Colonic mucosa (tissue), 4 donors: ENCODE results near the gene AMPD1. TPM values are rescaled to one million over a fixed set of nuclear protein-coding genes. Genes with fewer than 3 reads are reported as not detected.

ENCODE experiments used
- DNase-seq: peaks from one replicate; pipeline ENCODE4 v3.0.0-alpha.2; 2020
- H3K27ac ChIP-seq: fragments of 200-600 bp; one replicate; pipeline ENCODE4 v1.8.0; 2021
- H3K27me3 ChIP-seq: fragments of 200-600 bp; one replicate; pipeline ENCODE4 v1.8.0; 2021
- H3K36me3 ChIP-seq: fragments of 200-600 bp; one replicate; pipeline ENCODE4 v1.8.0; 2021
- H3K4me1 ChIP-seq: fragments of 200-600 bp; one replicate; pipeline ENCODE4 v1.8.0; 2021; ENCODE audit warnings: mild to moderate bottlenecking
- H3K4me3 ChIP-seq: fragments of 200-600 bp; one replicate; pipeline ENCODE4 v1.8.0; 2021
- H3K9ac ChIP-seq, 2 donors: one replicate each; pipeline ENCODE4 v1.7.0; 2013; ENCODE audit warnings: control low read depth in 2 of 2, low read depth in 2 of 2, low read length in 2 of 2
- H3K9me3 ChIP-seq: fragments of 200-600 bp; one replicate; pipeline ENCODE4 v1.8.0; 2021
- intact Hi-C: fragments of 100-400 bp; cut with DNase I; formaldehyde crosslinking; loops from one replicate; pipeline ENCODE4 v1.14.1; 2022
- total RNA-seq, 2 donors: library from RNA; stranded (reverse); fragmentation: NEBNext Ultra II Directional in 1 of 2; extraction: Animal tissue kit (Norgen Biotek cat#: 25700) in 1 of 2; gene quantifications; one replicate each; pipeline ENCODE4 v1.2.1, GENCODE V29; 2021
- TF ChIP-seq, protein P1 (sequence below): fragments of 200-600 bp; IDR thresholded peaks from one replicate; pipeline ENCODE4 v1.8.0; 2022; ENCODE audit warnings: antibody characterized with exemption, mild to moderate bottlenecking
- donor health status: healthy.
- donor health status: DM: no; HTN: no; CAD: no.
- donor health status: DM: no; HTN: no; CAD: no.

The AMPD1 gene
- total RNA-seq, 2 donors from 2014 or later: 0.50 to 1.4 TPM

DNA sequence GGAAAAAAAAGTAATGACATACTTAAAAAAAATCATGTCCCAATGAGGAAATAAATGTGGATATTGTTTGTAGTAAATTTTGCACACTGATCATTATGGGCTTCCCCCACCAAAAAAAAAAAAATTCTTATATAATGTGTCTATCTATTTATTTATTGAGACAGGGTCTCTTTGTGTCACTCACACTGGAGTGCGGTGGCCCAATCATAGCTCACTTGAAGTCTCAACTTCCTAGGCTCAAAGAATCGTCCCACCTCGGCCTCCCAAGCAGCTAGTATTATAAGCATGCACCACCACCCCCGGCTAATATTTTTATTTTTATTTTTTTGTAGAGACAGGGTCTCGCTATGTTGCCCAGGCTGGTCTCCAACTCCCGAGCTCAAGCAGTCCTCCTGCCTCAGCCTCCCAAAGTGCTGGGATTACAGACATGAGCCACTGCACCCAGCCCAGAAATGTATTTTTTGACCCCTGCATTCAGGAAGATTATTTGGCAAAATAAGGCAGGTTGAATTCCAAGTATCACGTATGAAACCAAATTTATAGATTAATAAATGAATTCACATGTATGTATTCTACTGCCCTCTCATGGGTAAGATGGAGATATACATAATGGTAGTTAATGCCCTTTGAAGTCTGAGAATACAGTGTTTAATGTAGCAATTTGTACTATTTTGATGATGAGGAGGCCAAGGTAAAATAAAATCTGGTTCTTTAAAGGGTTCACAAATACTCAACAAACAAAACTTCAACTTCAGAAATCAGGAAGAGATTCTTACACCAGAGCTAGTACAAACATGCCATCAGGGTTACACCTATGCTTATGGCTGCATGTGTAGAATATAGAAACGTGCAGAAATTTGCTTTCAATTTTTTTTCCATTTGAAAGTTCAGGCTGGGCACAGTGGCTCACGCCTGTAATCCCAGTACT is 24.1 kb downstream of the AMPD1 start:
- TF ChIP-seq, protein P1, sequence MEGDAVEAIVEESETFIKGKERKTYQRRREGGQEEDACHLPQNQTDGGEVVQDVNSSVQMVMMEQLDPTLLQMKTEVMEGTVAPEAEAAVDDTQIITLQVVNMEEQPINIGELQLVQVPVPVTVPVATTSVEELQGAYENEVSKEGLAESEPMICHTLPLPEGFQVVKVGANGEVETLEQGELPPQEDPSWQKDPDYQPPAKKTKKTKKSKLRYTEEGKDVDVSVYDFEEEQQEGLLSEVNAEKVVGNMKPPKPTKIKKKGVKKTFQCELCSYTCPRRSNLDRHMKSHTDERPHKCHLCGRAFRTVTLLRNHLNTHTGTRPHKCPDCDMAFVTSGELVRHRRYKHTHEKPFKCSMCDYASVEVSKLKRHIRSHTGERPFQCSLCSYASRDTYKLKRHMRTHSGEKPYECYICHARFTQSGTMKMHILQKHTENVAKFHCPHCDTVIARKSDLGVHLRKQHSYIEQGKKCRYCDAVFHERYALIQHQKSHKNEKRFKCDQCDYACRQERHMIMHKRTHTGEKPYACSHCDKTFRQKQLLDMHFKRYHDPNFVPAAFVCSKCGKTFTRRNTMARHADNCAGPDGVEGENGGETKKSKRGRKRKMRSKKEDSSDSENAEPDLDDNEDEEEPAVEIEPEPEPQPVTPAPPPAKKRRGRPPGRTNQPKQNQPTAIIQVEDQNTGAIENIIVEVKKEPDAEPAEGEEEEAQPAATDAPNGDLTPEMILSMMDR: no peak
- H3K27ac ChIP-seq: no peak overlapping the region
- H3K9ac ChIP-seq: no peak overlapping the region
- no peaks in the 10 kb centered on the region for H3K4me1 ChIP-seq
- H3K27me3 ChIP-seq: no peaks in the 10 kb centered on the region
- H3K36me3 ChIP-seq: no peaks in the 10 kb centered on the region
- H3K9me3 ChIP-seq: no peaks in the 10 kb centered on the region
- intact Hi-C loops: loop anchor here (5.0 kb wide), 1 partner anchor 324 kb away; no protein-coding TSS in a partner anchor
- H3K4me3 ChIP-seq: no peak overlapping the region
- no peak for DNase-seq

DNA sequence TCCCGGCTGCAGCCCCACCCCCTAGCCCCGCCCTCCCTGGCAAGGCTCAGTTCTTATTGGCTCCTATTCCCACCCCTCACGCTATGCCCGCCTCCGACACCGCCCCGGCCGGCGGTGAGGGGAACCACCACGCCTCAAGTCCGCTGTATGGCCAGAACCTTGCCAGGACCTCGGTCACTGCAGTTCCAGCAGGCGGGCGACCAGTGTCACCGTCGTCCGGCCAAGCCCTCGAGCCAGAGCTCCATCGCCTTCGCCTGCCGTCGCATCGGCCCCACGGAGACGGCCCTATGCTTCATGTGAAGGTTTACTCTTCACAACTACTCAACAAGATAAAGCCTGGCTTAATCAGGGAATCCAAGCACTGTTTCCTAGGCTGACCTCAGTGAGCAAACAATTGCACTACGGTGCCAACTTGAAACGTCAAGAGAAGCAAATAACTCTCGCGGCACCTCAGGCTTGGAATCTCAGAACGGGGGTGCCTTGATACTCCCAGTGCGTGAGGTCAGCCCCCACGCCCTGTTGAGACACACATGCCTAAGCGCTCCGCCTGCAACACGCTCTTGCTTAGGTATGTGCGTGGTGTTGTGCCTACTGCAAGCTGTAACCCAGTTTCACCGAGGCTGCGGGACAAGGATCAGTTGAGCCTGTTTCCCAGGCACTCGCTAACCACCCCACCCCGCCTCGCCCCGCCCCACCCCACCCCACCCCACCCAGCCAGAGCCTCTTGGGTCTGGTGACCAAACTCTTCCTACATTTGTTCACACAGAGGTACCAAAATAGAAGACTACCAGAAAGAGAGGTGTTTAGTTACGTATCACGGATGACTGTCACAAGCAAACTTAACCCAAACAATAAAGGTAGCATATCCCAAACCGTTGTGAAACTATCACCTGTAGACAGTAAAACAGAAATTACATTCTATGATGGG is 25.0 kb downstream of the AMPD1 start:
- intact Hi-C loops: loop anchor here (5.0 kb wide), 1 partner anchor 323 kb away; no protein-coding TSS in a partner anchor
- H3K36me3 ChIP-seq: no peaks in the 10 kb centered on the region
- H3K4me1 ChIP-seq: no peaks in the 10 kb centered on the region
- TF ChIP-seq, protein P1: no peak
- DNase-seq: peak; percentile 98
- no peaks in the 10 kb centered on the region for H3K27me3 ChIP-seq
- H3K9me3 ChIP-seq: no peaks in the 10 kb centered on the region
- H3K4me3 ChIP-seq: peak overlapping the region; percentile 86
- H3K27ac ChIP-seq: peak overlapping the region; percentile 35
- H3K9ac ChIP-seq: peak overlapping the region; percentile 58 to 80

DNA sequence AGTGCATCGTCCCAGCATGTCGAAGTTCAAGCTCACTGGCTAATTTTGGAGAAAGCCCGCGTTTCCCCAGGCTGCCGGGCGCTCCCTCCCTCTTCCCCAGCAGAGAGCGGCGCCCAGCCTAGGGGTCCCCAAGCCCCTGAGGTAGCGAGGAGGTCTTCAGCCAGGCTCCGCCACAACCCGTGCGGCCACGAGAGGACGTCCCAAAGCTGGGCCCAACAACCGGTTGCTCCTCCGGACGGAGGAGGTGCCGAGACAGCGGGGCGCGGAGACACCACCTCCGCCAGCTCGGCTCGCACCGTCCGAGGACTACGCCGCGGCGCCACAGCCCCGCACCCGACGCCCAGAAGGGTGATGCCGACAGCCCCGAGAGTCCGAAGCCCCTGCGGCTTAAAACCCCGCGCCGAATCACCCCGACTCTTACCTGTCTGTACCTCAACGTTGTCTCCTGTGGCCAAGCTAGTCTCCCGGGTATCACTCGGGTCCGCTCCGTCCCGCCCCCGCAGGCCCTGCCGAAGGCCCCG is 25.7 kb downstream of the AMPD1 start, which contains the start of gene DENND2C:
TSS of gene DENND2C (minus strand) at position 488 of the 521 bp plus-strand sequence. CDS start 44,065 bp downstream, outside the sequence.
- no peak for DNase-seq
- H3K27ac ChIP-seq: peak within 1 kb of the TSS; percentile 35
- no peaks in the 10 kb centered on the region for H3K9me3 ChIP-seq
- H3K9ac ChIP-seq: peak within 1 kb of the TSS; percentile 63 to 83
- intact Hi-C loops: loop anchor here (5.0 kb wide), 1 partner anchor 322 kb away; no protein-coding TSS in a partner anchor
- H3K4me1 ChIP-seq: no peaks in the 10 kb centered on the region
- H3K36me3 ChIP-seq: no peaks in the 10 kb centered on the region
- no peaks in the 10 kb centered on the region for H3K27me3 ChIP-seq
- peak within 1 kb of the TSS; percentile 86 for H3K4me3 ChIP-seq
- TF ChIP-seq, protein P1: no peak

DNA sequence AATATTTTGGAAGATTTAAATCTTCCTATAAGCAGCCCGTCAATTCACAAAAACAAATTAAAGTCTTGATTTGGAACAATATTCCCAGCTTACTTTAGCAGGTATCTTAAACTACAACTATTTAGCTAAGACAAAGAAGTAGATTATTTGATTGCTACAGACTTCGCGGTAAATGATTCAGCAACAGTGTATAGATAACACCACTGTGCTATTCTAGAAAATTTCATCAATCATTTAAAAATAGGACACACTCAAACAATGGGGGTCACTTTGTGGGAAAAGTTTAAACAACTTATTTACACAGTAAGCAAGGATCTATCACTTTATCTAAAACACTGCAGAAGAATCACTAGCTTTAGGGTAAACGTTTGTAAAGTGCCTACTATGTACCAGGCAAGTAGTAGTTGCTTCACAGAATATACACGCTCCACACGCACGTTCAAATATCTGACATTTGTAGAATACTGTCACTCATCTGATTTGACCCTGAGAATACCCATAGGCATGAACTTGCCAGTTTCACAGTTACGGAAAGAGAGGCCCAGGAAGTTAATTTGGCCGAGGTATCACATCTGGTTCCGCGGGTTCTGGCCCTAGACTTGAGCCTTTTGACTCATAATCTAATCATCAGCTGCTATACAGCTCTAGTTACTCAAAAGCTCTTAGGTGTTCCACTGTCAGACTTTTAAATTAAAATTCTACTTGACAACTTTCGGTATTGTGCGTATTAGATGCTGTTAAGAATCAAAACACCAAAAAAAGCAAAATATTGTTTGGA is 26.4 kb downstream of the AMPD1 start:
- Histone ChIP-seq H3K27me3 (no peaks in the 10 kb centered on the region), H3K4me1 (no peaks in the 10 kb centered on the region), H3K4me3 (peak overlapping the region; percentile 86), H3K9me3 (no peaks in the 10 kb centered on the region), H3K36me3 (no peaks in the 10 kb centered on the region), H3K27ac (no peak overlapping the region), H3K9ac (peak overlapping the region; percentile 63 to 83)
- DNase-seq: no peak
- TF ChIP-seq, protein P1: no peak
- intact Hi-C loops: no loop called here
